Neuronal stem cell (in vitro differentiated cells): ENCODE results near the gene CROCC2.

Source experiments
- DNase-seq: peaks from one replicate; pipeline ENCODE4 v3.0.0-alpha.2; 2013; ENCODE audit warnings: low spot score
- H2AFZ ChIP-seq: one replicate; pipeline ENCODE4 v1.6.1; 2013; ENCODE audit warnings: mild to moderate bottlenecking, low read length, inconsistent platforms
- H2AK5ac ChIP-seq: 2 replicates; pipeline ENCODE4 v1.6.1; 2013; ENCODE audit warnings: low read depth, mild to moderate bottlenecking, inconsistent platforms, low read length, moderate library complexity, mixed read lengths
- H2BK120ac ChIP-seq: 2 replicates; pipeline ENCODE4 v1.6.1; 2013; ENCODE audit warnings: low read depth, mild to moderate bottlenecking, inconsistent platforms, low read length, moderate library complexity, mixed read lengths
- H2BK12ac ChIP-seq: one replicate; pipeline ENCODE4 v1.6.1; 2013; ENCODE audit warnings: low read length, inconsistent platforms
- H2BK15ac ChIP-seq: 2 replicates; pipeline ENCODE4 v1.6.1; 2013; ENCODE audit warnings: mild to moderate bottlenecking, low read length, inconsistent platforms, mixed read lengths
- H2BK5ac ChIP-seq: one replicate; pipeline ENCODE4 v1.6.1; 2013; ENCODE audit warnings: inconsistent platforms, mild to moderate bottlenecking, low read length, moderate library complexity
- H3K14ac ChIP-seq: one replicate; pipeline ENCODE4 v1.6.1; 2013; ENCODE audit warnings: low read length, inconsistent platforms
- H3K18ac ChIP-seq: 2 replicates; pipeline ENCODE4 v1.6.1; 2013; ENCODE audit warnings: low read length, inconsistent platforms
- H3K23ac ChIP-seq: 2 replicates; pipeline ENCODE4 v1.6.1; 2013; ENCODE audit warnings: low read depth, mild to moderate bottlenecking, mixed read lengths, low read length, inconsistent platforms; ENCODE audit not compliant: poor library complexity
- H3K27ac ChIP-seq: replicated peaks from 3 replicates; pipeline ENCODE4 v1.5.1; 2013; ENCODE audit warnings: low read length, inconsistent platforms
- H3K27me3 ChIP-seq, 3 experiments: 2 replicates each; pipeline ENCODE4 v1.6.1; 2013; ENCODE audit warnings: low read length in 3 of 3, mild to moderate bottlenecking in 2 of 3, inconsistent platforms in 1 of 3, low read depth in 1 of 3, mixed read lengths in 1 of 3, moderate library complexity in 1 of 3; ENCODE audit not compliant: control insufficient read depth in 3 of 3, insufficient read depth in 3 of 3
- H3K36me3 ChIP-seq, 2 donors: replicated peaks in 1 of 2; 2 replicates each; pipeline ENCODE4 v1.6.1; 2013; ENCODE audit warnings: low read length in 2 of 2; ENCODE audit not compliant: control insufficient read depth in 2 of 2, insufficient read depth in 2 of 2
- H3K4ac ChIP-seq: 2 replicates; pipeline ENCODE4 v1.6.1; 2013; ENCODE audit warnings: inconsistent platforms, mild to moderate bottlenecking, low read length, moderate library complexity
- H3K4me1 ChIP-seq, 2 donors: 1 replicate in 1 of 2; 2 replicates in 1 of 2; pipeline ENCODE4 v1.6.1; 2013; ENCODE audit warnings: low read length in 2 of 2, low read depth in 1 of 2; ENCODE audit not compliant: control insufficient read depth in 2 of 2, insufficient read depth in 1 of 2
- H3K4me2 ChIP-seq: one replicate; pipeline ENCODE4 v1.6.1; 2013; ENCODE audit warnings: mild to moderate bottlenecking, low read length, inconsistent platforms; ENCODE audit not compliant: insufficient read depth, poor library complexity, severe bottlenecking
- H3K4me3 ChIP-seq, 2 donors: 2 replicates each; pipeline ENCODE4 v1.5.1; 2013; ENCODE audit warnings: low read length in 2 of 2, mild to moderate bottlenecking in 2 of 2, inconsistent platforms in 1 of 2, moderate library complexity in 1 of 2
- H3K79me1 ChIP-seq: one replicate; pipeline ENCODE4 v1.6.1; 2013; ENCODE audit warnings: low read depth, mild to moderate bottlenecking, inconsistent platforms, low read length, moderate library complexity
- H3K9ac ChIP-seq: one replicate; pipeline ENCODE4 v1.6.1; 2013; ENCODE audit warnings: mild to moderate bottlenecking, low read depth, low read length, inconsistent platforms; ENCODE audit not compliant: poor library complexity
- H3K9me3 ChIP-seq, 2 donors: replicated peaks in 1 of 2; 2 replicates each; pipeline versions ENCODE3 to v1.6.1; 2013; ENCODE audit warnings: low read length in 2 of 2, mild to moderate bottlenecking in 2 of 2, inconsistent platforms in 1 of 2, low read depth in 1 of 2, mixed read lengths in 1 of 2, moderate library complexity in 1 of 2; ENCODE audit not compliant: control insufficient read depth in 2 of 2, insufficient read depth in 1 of 2
- H4K8ac ChIP-seq: one replicate; pipeline ENCODE4 v1.6.1; 2013; ENCODE audit warnings: low read depth, mild to moderate bottlenecking, inconsistent platforms, low read length, moderate library complexity
- H4K91ac ChIP-seq: one replicate; pipeline ENCODE4 v1.6.1; 2013; ENCODE audit warnings: low read length, low read depth, mild to moderate bottlenecking, inconsistent platforms; ENCODE audit not compliant: poor library complexity
- WGBS, 2 donors: extraction: QIAGEN DNeasy Blood & Tissue Kit; methylation state at CpG; one replicate each; pipeline ENCODE4 v1.1.7; 2013; ENCODE audit warnings: missing lambda C conversion rate in 2 of 2, mixed read lengths in 1 of 2; ENCODE audit not compliant: insufficient read length in 2 of 2, insufficient replicate concordance in 1 of 2; ENCODE audit errors: extremely low coverage in 2 of 2; 5-methylcytosine and 5-hydroxymethylcytosine counted together

The CROCC2 gene

GRCh38 chr2:240876035-240876474, 30.1 kb upstream of the CROCC2 start:
- H3K9me3 ChIP-seq = no peaks in the 10 kb centered on the region
- no peak overlapping the region for H2AFZ ChIP-seq
- no peak overlapping the region for H3K23ac ChIP-seq
- peak overlapping the region; percentile 2 for H2BK120ac ChIP-seq
- no peaks in the 10 kb centered on the region for H3K79me1 ChIP-seq
- DNase-seq = no peak
- H3K4ac ChIP-seq = no peak overlapping the region
- no peak overlapping the region for H4K91ac ChIP-seq
- H3K9ac ChIP-seq = no peak overlapping the region
- H3K36me3 ChIP-seq = peaks cover 0 to 2% of the 10 kb centered on the region in 2 donors
- H3K4me2 ChIP-seq = no peak overlapping the region
- no peak overlapping the region for H2BK5ac ChIP-seq
- H4K8ac ChIP-seq = no peak overlapping the region
- no peak overlapping the region for H3K4me3 ChIP-seq
- H3K27me3 ChIP-seq = peaks cover 0 to 37% (median 0%) of the 10 kb centered on the region in 3 experiments
- H3K14ac ChIP-seq = peak overlapping the region; percentile 40
- no CpG with 5 or more reads among the region's 7 CpGs for WGBS, 2 donors
- no peaks in the 10 kb centered on the region for H3K4me1 ChIP-seq
- peak overlapping the region; percentile 13 for H3K18ac ChIP-seq
- H3K27ac ChIP-seq = no peak overlapping the region
- no peak overlapping the region for H2AK5ac ChIP-seq
- no peak overlapping the region for H2BK15ac ChIP-seq
- no peak overlapping the region for H2BK12ac ChIP-seq

GRCh38 chr2:240876475-240877251, 29.5 kb upstream of the CROCC2 start:
- H3K9ac ChIP-seq = peak overlapping the region; percentile 21
- H3K4ac ChIP-seq = no peak overlapping the region
- no peak overlapping the region for H4K91ac ChIP-seq
- H3K27ac ChIP-seq = no peak overlapping the region
- H3K14ac ChIP-seq = peak overlapping the region; percentile 40
- no peak overlapping the region for H3K4me2 ChIP-seq
- H3K23ac ChIP-seq = peak overlapping the region; percentile 8
- DNase-seq = no peak
- H4K8ac ChIP-seq = peak overlapping the region; percentile 6
- no peaks in the 10 kb centered on the region for H3K79me1 ChIP-seq
- H3K36me3 ChIP-seq = peaks cover 0 to 2% of the 10 kb centered on the region in 2 donors
- no peak overlapping the region for H2AK5ac ChIP-seq
- peak overlapping the region; percentile 31 for H2BK120ac ChIP-seq
- H3K18ac ChIP-seq = peak overlapping the region; percentile 13
- peaks cover 0 to 31% (median 0%) of the 10 kb centered on the region in 3 experiments for H3K27me3 ChIP-seq
- H2BK15ac ChIP-seq = peak overlapping the region; percentile 67
- peak overlapping the region; percentile 53 for H2BK5ac ChIP-seq
- H3K9me3 ChIP-seq = no peaks in the 10 kb centered on the region
- no peak overlapping the region for H2BK12ac ChIP-seq
- no CpG with 5 or more reads among the region's 18 CpGs for WGBS, 2 donors
- no peaks in the 10 kb centered on the region for H3K4me1 ChIP-seq
- no peak overlapping the region for H2AFZ ChIP-seq
- H3K4me3 ChIP-seq = no peak overlapping the region

DNA sequence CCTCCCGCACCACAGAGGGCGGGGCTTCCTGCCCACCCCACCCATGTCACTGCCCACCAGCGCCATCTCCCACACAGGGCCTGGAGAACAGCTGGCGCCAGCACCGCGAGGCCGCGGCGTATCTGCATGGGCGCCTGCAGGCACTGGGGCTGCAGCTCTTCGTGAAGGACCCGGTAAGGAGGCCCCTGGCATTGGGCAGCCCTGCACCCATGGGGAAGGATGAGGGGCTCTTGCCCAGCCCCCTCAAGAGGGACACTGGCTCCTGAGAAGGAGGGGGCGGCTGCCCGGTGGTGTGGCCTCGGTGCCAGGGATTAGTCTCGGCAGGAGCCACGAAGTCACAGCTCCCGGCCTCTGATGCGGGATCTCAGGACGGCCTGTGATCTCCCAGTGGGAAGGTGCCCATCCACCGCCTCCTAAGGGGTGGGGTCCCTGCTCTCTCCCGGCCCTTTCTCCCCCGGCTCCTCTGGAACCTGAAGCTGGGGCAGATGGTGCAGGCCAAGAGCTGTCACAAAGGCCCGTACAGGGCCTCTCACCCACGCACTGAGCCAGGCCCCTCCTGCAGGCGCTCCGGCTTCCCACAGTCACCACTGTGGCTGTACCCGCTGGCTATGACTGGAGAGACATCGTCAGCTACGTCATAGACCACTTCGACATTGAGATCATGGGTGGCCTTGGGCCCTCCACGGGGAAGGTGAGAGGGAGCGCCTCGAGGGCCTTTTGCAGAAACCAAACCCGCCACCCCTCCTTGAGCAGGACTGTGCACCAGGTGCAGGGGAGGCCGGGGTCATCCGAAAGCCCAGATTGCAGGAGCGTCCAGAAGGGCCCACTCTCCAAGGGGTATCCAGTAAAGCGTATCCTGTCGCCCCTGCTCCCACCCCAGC, 28.4 kb upstream of the CROCC2 start:
- H3K36me3 ChIP-seq = no peaks in the 10 kb centered on the region
- DNase-seq = no peak
- no peak overlapping the region for H2AK5ac ChIP-seq
- no peak overlapping the region for H3K4ac ChIP-seq
- no CpG with 5 or more reads among the region's 40 CpGs for WGBS, 2 donors
- peaks cover 0 to 30% (median 0%) of the 10 kb centered on the region in 3 experiments for H3K27me3 ChIP-seq
- no peaks in the 10 kb centered on the region for H3K9me3 ChIP-seq
- peak overlapping the region; percentile 3 for H3K18ac ChIP-seq
- no peaks in the 10 kb centered on the region for H3K79me1 ChIP-seq
- H2AFZ ChIP-seq = no peak overlapping the region
- H2BK12ac ChIP-seq = no peak overlapping the region
- peak overlapping the region; percentile 6 for H4K8ac ChIP-seq
- H2BK15ac ChIP-seq = no peak overlapping the region
- no peak overlapping the region for H3K9ac ChIP-seq
- no peak overlapping the region for H3K4me2 ChIP-seq
- no peak overlapping the region for H2BK120ac ChIP-seq
- H3K4me3 ChIP-seq = no peak overlapping the region
- no peaks in the 10 kb centered on the region for H3K4me1 ChIP-seq
- H2BK5ac ChIP-seq = peak overlapping the region; percentile 53
- H3K14ac ChIP-seq = no peak overlapping the region
- no peak overlapping the region for H3K27ac ChIP-seq
- H3K23ac ChIP-seq = peak overlapping the region; percentile 8
- H4K91ac ChIP-seq = no peak overlapping the region
